HG03039 (cell line): ENCODE results near the gene CTF1.
"Not testable (repeated sequence)": the region's sequence is repeated elsewhere in the genome, so short reads cannot be mapped to it uniquely, and the experiment has no call there.

ENCODE experiments used
- ATAC-seq: cut with Tn5 transposase; IDR thresholded peaks from one replicate; pipeline ENCODE4 v1.9.1; 2021; ENCODE audit warnings: mild to moderate bottlenecking, moderate library complexity; ENCODE audit not compliant: unreplicated experiment

Gene CTF1

GRCh38 chr16:30896261-30896888, at the start of gene CTF1:
Gene CTF1, plus strand, starts transcription at chr16:30896614. Its CDS starts 30 bp downstream, at chr16:30896644.
- ATAC-seq = no peak

GRCh38 chr16:30846649-30847402, 49.6 kb upstream of the CTF1 start:
- ATAC-seq = no peak

DNA sequence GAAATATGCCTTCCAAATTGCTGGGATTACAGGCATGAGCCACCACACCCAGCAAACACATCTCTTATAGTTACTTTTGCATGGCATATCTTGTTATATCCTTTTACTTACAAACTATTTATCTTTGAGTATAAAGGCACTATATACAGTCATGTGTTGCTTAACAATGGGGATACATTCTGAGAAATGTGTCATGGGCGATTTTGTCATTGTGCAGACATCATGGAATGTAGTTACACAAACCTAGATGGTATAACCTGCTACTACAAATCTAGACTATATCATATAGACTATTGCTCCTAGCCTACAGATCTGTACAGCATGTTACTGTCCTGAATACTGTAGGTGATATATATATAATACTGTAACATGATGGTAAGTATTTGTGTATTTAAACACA, 46.2 kb upstream of the CTF1 start:
- no peak for ATAC-seq

DNA sequence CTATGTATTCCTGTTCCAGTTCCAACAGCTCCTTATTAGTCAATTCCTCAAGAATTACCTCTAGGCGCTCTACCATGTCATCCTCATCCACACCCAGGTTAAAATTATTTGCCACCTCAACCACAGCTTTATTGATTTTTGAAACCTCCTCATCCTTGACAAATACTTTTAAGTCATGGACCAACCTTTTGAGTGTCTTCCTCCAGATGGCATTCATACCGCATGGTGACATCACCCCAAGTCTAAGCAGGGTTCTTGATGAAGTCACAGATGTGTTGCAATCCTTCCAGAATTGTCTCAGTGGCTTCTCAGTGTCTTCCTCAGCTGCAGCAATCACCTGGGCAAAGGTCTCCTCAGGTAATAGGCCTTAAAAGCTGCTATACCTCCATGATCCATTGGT, 42.7 kb upstream of the CTF1 start:
- no peak for ATAC-seq

GRCh38 chr16:30858111-30858495, 38.3 kb upstream of the CTF1 start:
- no peak for ATAC-seq

- no peak for ATAC-seq
These were observed 37.5 kb upstream of the CTF1 start for GRCh38 chr16:30858829-30859423.

DNA sequence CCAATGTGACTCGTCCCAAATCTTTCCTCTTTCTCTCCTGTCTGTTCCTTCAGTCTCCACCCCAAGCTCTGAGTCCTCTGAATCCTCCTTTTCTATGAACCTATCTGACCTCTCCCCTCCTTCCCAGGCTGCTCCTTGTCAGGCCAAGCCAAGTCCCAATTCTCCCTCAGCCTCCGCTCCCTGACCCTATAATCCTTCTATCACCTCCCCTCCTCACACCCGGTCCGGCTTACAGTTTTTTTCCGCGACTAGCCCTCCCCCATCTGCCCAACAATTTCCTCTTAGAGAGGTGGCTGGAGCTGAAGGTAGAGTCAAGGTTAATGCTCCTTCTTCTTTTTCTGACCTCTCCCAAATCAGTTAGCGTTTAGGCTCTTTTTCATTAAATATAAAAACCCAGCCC, 35.7 kb upstream of the CTF1 start:
- ATAC-seq = not testable (repeated sequence)

GRCh38 chr16:30863178-30863577, 33.2 kb upstream of the CTF1 start:
- not testable (repeated sequence) for ATAC-seq

GRCh38 chr16:30866031-30866430, 30.4 kb upstream of the CTF1 start:
- ATAC-seq = no peak

DNA sequence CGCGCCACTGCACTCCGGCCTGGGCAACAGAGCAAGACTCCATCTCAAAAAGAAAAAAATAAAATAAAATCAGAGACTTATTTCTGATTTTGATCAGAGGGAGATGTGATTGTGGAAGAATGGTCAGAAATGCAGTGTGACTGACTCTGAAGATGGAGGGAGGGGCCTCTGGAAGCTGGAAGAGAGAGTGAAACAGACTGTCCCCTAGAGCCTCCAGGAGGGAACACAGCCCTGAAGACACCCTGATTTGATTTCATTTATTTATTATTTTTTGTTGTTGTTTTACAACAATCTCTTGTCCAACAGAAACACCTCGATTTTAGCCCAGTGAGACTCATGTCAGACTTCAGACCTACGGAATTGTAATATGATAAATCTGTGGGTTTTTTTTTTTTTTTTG, 28.7 kb upstream of the CTF1 start:
- no peak for ATAC-seq

DNA sequence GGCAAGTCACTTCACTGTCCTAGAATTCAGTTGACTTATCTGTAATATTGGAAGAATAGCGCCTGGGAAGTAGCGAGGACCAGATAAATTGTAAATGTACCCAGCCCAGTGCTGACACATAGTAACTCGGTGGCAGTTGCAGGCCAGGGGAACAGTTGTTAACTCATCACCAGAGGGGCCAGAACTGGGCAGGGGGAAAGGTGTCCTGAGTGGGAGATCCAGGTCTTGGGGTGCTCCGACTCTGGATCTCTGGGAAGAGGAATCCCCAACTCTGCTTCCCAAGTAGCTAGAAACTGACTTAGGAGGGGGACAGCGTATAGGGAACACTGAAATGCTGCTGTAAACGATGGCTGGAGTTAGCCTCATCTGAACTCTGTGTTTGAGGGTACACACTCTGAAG, 25.5 kb upstream of the CTF1 start:
- no peak for ATAC-seq

DNA sequence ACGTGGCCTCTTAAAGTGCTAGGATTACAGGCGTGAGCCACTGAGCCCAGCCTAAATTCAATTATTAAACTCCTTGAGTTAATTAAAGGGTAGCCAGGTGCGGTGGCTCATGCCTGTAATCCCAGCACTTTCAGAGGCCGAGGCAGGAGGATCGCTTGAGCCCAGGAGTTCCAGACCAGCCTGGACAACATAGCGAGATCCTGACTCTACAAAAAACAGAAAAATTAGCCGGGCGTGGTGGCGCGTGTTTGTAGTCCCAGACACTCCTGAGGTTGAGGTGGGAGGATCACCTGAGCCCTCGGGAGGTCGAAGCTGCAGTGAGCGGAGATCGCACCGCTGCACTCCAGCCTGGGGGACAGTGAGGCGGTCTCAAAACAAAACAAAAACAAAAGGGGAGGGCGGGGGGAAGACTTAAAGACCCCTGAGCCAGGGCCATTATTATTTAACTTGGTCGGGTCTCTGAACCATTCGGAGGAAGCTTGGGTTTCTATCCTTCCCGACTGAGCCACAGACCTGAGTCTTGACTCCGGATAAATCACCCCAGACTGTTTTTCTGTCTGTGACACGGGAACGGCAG, 22.1 kb upstream of the CTF1 start:
- ATAC-seq = no peak

DNA sequence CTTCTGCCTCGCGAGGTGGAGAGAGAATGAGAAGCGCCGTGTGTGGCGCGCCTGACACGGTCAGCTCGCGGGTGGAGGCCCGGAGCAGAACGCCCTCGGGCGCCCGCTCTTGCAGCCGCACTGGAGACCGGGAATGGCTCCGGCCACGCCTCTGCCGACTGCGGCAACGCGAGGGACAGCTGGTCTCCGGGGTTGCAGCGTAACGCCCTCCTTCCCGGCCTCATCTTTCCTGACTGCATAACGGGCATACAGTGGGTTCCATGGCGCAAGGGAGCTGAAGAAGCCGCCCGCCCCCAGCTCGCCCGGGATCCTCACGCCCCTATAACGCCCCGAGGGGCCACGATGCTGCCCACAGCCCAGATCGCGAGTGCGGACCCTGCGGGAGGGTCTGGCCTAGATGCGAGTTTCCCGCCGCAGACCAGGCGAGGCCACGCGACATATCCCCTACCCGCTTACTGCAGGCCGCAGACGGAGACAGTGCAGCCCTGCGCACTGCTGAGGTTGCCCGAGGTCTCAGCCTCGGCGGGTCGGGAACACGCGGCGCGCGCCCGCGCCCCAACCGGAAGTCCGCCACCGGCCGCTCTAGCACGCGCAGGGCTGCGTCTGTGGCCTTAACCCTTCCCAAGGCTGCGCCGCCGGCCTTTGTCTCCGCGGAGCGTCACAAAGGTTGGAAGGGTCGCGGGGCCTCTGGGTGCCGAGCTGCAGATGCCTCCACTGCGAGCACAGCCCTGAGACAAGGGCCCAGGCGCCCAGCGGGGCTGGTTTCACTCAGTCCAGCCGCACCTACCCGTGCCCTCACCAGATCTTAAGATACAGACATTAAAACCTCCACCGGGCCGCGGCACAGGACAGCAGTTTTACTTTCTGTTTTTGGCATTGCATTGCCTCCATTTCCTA, 21.3 kb upstream of the CTF1 start:
- peak; percentile 66 for ATAC-seq

GRCh38 chr16:30875871-30876801, 20.3 kb upstream of the CTF1 start:
- no peak for ATAC-seq

- ATAC-seq = no peak
These were observed 19.5 kb upstream of the CTF1 start for GRCh38 chr16:30876867-30877266.

DNA sequence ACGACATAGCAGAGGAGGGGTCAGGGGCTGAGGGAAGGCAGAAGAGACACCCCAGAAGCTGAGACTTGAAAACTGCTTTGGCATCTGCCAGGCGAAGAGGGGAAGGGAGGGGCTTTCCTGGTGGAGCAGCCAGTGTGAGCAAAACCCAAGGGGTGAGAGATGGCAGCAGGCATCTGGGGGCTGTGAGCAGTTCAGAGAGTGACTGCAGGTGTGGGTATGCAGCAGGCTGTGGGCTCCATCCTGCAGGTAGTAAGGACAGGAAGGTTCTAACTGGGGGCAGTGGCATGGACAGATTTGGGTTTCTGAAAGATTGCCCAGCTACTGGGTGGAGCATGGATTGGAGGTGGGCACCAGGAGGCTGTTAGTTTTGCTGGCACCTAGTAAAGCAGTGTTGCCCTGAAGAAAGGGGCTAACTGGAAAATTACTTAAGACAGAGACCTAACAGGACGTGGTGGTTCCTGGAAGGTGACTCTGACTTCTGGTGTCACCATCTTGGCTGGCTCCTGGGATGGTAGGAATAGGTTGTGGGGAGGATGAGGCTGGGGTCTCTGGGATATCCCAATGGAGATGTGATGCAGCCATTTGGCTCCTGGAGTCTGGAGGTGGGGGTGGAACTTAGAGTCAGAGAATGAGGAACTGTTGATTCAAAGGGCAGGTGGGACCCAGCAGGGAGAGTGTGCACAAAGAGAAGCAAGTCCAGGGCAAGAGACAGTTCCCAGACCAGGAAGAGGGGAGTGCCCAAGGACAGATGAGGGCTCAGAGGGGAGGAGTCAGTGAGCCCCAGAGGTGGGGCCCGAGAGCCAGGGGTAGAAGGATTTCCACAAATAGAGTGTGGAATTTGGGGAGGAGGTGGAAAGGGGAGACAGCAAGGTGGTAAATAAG, 13.7 kb upstream of the CTF1 start:
- ATAC-seq = no peak

DNA sequence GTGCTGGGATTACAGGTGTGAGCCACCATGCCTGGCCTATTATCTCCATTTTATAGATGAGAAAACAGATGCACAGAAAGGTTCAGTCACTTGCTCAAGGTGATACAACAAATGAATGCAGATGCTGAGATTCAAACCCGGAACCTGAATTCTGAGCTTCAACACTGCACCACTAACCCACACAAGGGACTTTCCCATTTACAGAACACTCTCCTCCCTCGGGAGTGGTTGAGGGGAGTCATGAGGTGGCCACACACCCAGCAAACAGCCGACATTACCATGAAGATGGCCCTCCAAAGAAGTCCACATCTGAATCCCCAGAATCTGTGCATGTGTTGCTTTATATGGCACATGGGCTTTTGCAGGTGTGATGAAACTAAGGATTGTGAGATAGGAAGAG, 11.7 kb upstream of the CTF1 start:
- no peak for ATAC-seq

- no peak for ATAC-seq
These were observed 11.2 kb upstream of the CTF1 start for GRCh38 chr16:30885196-30885595.

DNA sequence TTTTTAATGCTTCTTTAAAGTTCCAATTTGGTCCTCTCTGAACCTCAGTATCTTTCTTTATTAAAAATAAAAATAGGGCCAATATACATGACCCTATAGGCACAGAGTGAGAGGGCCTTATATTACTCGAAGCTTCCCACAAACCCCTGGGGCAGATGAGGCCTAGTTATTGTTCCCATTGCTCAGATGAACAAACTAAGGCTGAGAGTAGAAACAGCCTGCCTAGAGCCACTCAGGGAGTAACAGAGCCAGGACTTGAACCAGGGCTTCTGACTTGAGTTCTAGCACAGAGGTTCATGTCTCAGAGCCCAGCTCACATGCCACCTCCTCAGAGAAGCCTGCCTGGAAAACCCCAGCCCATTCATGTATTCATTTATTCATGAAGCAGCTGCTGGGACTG, 10.3 kb upstream of the CTF1 start:
- ATAC-seq = no peak
